ENCODE measurements around the gene TARS2. TPM values are rescaled to one million over a fixed set of nuclear protein-coding genes. Genes with fewer than 3 reads are reported as not detected.

The TARS2 gene
- total and polyA plus RNA-seq, 2 of the 4 experiments (the other 2 are of a cell fraction): 10.9 to 21.8 TPM

- H3K4ac ChIP-seq (ENCODE audit: low read depth, low read length): peak overlapping the region; percentile 89
- peak overlapping the region; percentile 35 for H4K91ac ChIP-seq (ENCODE audit: insufficient read depth, low read depth, low read length)
- intact Hi-C loops (cut with micrococcal nuclease): loop anchor here (5.0 kb wide), 1 partner anchor 193 kb away; the partner anchor contains the start of gene PRPF3
- peak overlapping the region; percentile 83 for H2AK9ac ChIP-seq (replicated peaks; ENCODE audit: low read depth, low read length, poor library complexity)
- H3K27me3 ChIP-seq (ENCODE audit: control insufficient read depth, insufficient read depth, low read length): no peaks in the 10 kb centered on the region
- peak overlapping the region; percentile 23; the same call in 1 of the 3 replicates for H2BK15ac ChIP-seq (ENCODE audit: low read depth, low read length)
- H3K4me1 ChIP-seq (ENCODE audit: control insufficient read depth, insufficient read depth, low read length): peaks cover 6% of the 10 kb centered on the region
- ATAC-seq (ENCODE audit: low read depth) (no peak), DNase-seq (no peak)
- H3K4me3 ChIP-seq (ENCODE audit: insufficient read depth, low read depth, low read length): peak overlapping the region; percentile 41
- peak overlapping the region; percentile 67; the same call in 1 of the 2 replicates for H3K56ac ChIP-seq (ENCODE audit: extremely low read depth, insufficient read depth, low read length)
- in situ Hi-C loops (cut with MboI; ENCODE audit: low sequenced_read_pairs): no loop called here
- POLR2A ChIA-PET (ENCODE audit: unreplicated experiment): no interaction called here
- peak overlapping the region; percentile 8; the same call in 1 of the 2 replicates for H3K18ac ChIP-seq (ENCODE audit: low read depth, low read length)
- peak overlapping the region; percentile 30 for H3K9ac ChIP-seq (ENCODE audit: low read depth, low read length)
- CTCF ChIA-PET: interaction anchor here (2.5 to 3.0 kb wide), 2 partner anchors 17 to 22 kb away, joined by 12 to 13 read pairs; no protein-coding TSS in a partner anchor
- WGBS, 2 experiments (ENCODE audit: extremely low coverage in 2 of 2, insufficient read length in 1 of 2): 39% methylated on average over 15 of the region's 21 CpGs; no CpG with 5 or more reads in 1 of the 2 experiments
- peaks cover 19% of the 10 kb centered on the region for H3K9me1 ChIP-seq (ENCODE audit: insufficient read depth, low read length)
- H4K8ac ChIP-seq (ENCODE audit: low read depth in 2 of 2, low read length in 2 of 2): peak overlapping the region; percentile 67 to 92
- peak overlapping the region; percentile 70 for H3K4me2 ChIP-seq (ENCODE audit: low read depth, low read length)
- dilution Hi-C loops (cut with HindIII; ENCODE audit: low sequenced_read_pairs, unreplicated experiment): no loop called here
- peak overlapping the region; percentile 3 for H4K5ac ChIP-seq (ENCODE audit: low read depth, low read length)
- peak overlapping the region; percentile 35 for H3K27ac ChIP-seq (ENCODE audit: insufficient read depth, low read length)
- H2BK20ac ChIP-seq (ENCODE audit: low read depth, low read length): peak overlapping the region; percentile 61
- no peaks in the 10 kb centered on the region for H3K9me3 ChIP-seq (ENCODE audit: control insufficient read depth, insufficient read depth, low read length)
- H2AK5ac ChIP-seq (ENCODE audit: low read depth, low read length): peak overlapping the region; percentile 30
- H3K36me3 ChIP-seq (ENCODE audit: control insufficient read depth, insufficient read depth, low read length): peaks cover 27% of the 10 kb centered on the region
- no peak for TF ChIP-seq RCOR1 (IDR thresholded peaks at IDR 0.05; ENCODE audit: insufficient replicate concordance, low read length)
- TF ChIP-seq CEBPB (IDR thresholded peaks at IDR 0.05; ENCODE audit: low read depth, low read length): no peak
- TF ChIP-seq USF2 (IDR thresholded peaks at IDR 0.05; ENCODE audit: low read depth, low read length): no peak
- TF ChIP-seq, protein P1, sequence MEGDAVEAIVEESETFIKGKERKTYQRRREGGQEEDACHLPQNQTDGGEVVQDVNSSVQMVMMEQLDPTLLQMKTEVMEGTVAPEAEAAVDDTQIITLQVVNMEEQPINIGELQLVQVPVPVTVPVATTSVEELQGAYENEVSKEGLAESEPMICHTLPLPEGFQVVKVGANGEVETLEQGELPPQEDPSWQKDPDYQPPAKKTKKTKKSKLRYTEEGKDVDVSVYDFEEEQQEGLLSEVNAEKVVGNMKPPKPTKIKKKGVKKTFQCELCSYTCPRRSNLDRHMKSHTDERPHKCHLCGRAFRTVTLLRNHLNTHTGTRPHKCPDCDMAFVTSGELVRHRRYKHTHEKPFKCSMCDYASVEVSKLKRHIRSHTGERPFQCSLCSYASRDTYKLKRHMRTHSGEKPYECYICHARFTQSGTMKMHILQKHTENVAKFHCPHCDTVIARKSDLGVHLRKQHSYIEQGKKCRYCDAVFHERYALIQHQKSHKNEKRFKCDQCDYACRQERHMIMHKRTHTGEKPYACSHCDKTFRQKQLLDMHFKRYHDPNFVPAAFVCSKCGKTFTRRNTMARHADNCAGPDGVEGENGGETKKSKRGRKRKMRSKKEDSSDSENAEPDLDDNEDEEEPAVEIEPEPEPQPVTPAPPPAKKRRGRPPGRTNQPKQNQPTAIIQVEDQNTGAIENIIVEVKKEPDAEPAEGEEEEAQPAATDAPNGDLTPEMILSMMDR (conservative IDR thresholded peaks at IDR 0.05; ENCODE audit: low read depth, low read length): no peak
- no peak for TF ChIP-seq RAD21 (IDR thresholded peaks at IDR 0.05; ENCODE audit: low read length)
- no peak for TF ChIP-seq SMC3 (IDR thresholded peaks at IDR 0.05; ENCODE audit: low read depth, low read length)
- H3K14ac ChIP-seq (replicated peaks; ENCODE audit: low read depth, low read length): peak overlapping the region; percentile 95
- peak overlapping the region; percentile 72 for H2BK5ac ChIP-seq (ENCODE audit: low read depth, low read length, poor library complexity, severe bottlenecking)
- peaks cover 7 to 47% of the 10 kb centered on the region in 2 experiments; a peak in 3 of 4 replicates for H3K79me1 ChIP-seq (ENCODE audit: low read depth in 1 of 2, low read length in 2 of 2)
- H4K20me1 ChIP-seq (ENCODE audit: insufficient read depth, low read length): no peaks in the 10 kb centered on the region
- H2AFZ ChIP-seq (replicated peaks; ENCODE audit: low read length, poor library complexity): peak overlapping the region; percentile 98
- H3K23ac ChIP-seq (ENCODE audit: low read depth, low read length): peak overlapping the region; percentile 98
- no TSS peak for BruUV-seq (replicated peaks)
- H2BK120ac ChIP-seq (ENCODE audit: low read depth, low read length): peak overlapping the region; percentile 83
These were observed 27.7 kb downstream of the TARS2 start for GRCh38 chr1:150514913-150515327.

Data from IMR-90 (cell line).